Mesodermal cell (in vitro differentiated cells): Measurements from ENCODE around the gene ASPG.

Experiments
- H3K27ac ChIP-seq: 2 replicates; pipeline ENCODE4 v1.7.0; 2013; ENCODE audit warnings: mild to moderate bottlenecking, low read depth, low read length, moderate library complexity; ENCODE audit not compliant: severe bottlenecking
- H3K36me3 ChIP-seq: 2 replicates; pipeline ENCODE4 v1.7.1; 2013; ENCODE audit warnings: mild to moderate bottlenecking, low read length, moderate library complexity; ENCODE audit not compliant: control insufficient read depth, insufficient read depth
- H3K4me1 ChIP-seq: one replicate; pipeline ENCODE4 v1.7.1; 2013; ENCODE audit warnings: mild to moderate bottlenecking, low read length; ENCODE audit not compliant: insufficient read depth, control insufficient read depth, poor library complexity, severe bottlenecking
- H3K4me3 ChIP-seq: 2 replicates; pipeline ENCODE4 v1.7.0; 2013; ENCODE audit warnings: low read length, control low read depth, mild to moderate bottlenecking; ENCODE audit not compliant: insufficient read depth, poor library complexity, severe bottlenecking; ENCODE audit errors: extremely low read depth
- H3K9me3 ChIP-seq: 2 replicates; pipeline ENCODE4 v1.7.1; 2013; ENCODE audit warnings: mild to moderate bottlenecking, low read length, moderate library complexity; ENCODE audit not compliant: control insufficient read depth
- WGBS, 2 experiments: methylation state at CpG; one replicate each; pipeline ENCODE4 v1.1.5; 2013; ENCODE audit warnings: missing lambda C conversion rate in 2 of 2; ENCODE audit not compliant: insufficient coverage in 2 of 2; 5-methylcytosine and 5-hydroxymethylcytosine counted together

Gene ASPG

DNA sequence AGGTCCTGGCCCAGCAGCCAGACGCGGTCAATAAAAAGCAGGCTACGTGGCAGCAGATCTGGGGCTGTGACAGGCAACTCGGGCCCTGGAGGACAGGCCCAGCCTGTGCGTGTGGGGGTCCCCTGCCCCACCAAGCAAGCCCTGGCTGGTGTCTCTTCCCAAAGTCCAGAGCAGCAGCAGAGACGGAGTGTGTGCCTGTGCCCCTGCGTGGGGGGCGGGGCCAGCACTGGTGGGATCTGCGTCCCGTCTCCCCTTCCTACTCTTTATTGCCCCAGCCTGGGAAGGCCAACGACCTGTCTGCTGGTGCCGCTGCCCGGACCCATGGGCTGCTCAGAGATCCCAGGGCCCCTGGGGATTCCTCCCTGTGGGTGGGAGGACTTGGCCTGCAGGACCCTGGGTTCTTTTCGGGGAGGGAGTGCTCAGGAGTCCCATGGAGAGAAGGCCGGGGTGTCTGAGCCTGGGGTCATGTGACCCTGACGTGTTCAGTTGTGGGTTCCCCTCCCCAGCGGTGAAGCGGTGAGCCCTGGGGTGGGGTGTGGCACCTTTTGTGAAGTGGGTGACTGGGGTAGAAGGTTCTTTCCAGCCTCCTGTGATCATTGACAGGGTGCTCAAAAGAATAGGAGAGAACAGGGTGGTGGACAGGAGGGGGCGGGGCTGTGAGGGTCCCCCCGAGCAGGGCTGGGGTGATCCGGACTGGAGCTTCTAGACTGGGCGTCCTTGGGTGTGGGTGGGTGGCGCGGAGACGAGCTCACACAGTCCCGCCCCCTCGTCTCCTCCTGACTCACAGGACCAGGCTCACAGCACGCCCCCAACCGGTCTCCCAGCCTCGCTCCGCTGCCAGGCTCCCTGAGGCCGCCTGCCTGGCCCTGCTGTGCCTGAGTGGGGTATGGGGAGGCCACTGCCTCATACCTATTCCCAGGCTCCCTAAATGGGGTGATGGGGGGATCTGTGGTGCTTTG lies 22.4 kb downstream of the ASPG start:
- Histone ChIP-seq H3K9me3 (no peaks in the 10 kb centered on the region), H3K36me3 (no peaks in the 10 kb centered on the region), H3K4me3 (no peak overlapping the region), H3K27ac (no peak overlapping the region), H3K4me1 (no peaks in the 10 kb centered on the region)
- WGBS, 2 experiments = 85 to 88% methylated on average over 16 of the region's 32 CpGs

DNA sequence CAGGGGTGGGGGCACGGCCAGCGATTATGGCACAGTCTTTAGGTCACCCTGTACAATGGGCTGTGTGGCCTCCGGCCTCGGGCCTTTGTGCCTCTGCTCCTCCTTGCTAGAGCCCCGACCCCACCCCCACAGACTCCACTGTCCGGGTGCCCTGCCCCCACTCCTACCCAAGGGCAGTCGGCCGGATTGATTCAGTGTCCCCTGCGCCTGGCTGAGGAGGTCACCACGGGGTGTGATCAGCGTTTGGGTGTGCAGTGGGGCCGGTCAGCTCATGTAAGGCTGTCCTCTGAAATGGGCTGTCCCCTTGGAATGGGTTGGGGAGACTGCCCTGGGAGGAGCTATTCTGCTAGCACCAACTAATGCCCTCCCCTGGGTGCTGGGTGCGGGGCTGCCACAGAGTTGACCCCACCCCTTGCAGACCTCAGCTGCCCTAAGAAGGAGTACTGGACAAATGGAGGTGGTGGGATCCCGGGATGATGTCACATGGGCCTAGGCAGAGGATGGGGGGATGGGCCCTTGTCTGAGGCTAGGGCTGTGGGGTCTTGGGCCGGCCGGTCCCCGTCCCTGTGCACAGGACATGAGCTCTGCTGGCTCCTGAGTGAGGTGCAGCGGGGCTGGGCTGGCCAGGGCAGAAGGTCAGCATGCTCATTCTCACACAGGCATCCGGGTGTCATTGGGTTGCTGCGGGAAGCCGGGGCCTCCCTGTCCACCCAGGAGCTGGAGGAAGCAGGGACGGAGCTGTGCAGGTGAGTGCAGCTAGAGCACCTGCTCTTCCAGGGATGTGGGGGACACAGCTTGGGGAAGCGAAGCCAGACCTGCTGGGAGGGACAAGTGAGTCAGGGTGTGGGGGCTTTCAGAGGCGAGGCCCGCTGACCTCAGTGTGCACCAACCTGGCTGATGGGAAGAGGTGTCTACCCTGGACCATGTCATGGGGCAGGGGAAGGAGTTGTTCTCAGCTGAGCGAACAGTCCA lies 23.4 kb downstream of the ASPG start:
- Histone ChIP-seq H3K4me3 (no peak overlapping the region), H3K4me1 (no peaks in the 10 kb centered on the region), H3K36me3 (no peaks in the 10 kb centered on the region), H3K9me3 (no peaks in the 10 kb centered on the region), H3K27ac (no peak overlapping the region)
- WGBS, 2 experiments = 73 to 77% methylated on average over 22 of the region's 26 CpGs

DNA sequence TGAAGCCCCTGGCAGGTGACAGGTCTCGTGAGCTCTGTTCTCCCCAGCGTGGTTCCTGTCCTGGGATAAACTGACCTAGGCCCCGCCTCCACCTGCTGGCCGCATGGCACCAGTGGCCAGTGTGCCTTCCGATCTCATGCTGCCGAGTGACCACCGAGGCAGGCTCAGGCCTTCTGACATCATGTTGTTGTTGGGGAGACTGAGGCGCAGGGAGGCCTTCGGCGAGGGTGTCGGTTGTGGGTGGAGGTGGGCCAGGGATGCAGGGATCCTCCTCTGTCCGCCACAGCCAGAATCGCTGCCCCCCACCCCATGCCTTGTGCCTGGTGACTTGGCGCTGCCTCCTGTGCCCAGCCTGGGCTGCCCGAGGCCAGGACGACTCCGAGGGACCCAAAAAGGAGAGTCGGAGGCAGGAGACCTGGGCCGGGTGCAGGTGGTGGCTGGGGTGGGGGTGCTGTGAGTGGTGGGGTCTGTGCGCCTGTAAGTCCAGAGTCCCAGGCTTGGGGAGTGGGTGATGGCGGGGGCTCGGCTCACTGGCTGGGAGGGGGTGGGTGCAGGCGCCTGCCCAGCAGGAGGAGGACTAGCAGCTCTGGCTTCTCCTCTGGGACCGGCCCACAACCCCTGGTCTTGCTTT lies 24.3 kb downstream of the ASPG start:
- Histone ChIP-seq H3K4me3 (no peak overlapping the region), H3K36me3 (no peaks in the 10 kb centered on the region), H3K4me1 (no peaks in the 10 kb centered on the region), H3K27ac (no peak overlapping the region), H3K9me3 (no peaks in the 10 kb centered on the region)
- 88 to 93% methylated on average over 12 to 22 of the region's 24 CpGs for WGBS, 2 experiments

DNA sequence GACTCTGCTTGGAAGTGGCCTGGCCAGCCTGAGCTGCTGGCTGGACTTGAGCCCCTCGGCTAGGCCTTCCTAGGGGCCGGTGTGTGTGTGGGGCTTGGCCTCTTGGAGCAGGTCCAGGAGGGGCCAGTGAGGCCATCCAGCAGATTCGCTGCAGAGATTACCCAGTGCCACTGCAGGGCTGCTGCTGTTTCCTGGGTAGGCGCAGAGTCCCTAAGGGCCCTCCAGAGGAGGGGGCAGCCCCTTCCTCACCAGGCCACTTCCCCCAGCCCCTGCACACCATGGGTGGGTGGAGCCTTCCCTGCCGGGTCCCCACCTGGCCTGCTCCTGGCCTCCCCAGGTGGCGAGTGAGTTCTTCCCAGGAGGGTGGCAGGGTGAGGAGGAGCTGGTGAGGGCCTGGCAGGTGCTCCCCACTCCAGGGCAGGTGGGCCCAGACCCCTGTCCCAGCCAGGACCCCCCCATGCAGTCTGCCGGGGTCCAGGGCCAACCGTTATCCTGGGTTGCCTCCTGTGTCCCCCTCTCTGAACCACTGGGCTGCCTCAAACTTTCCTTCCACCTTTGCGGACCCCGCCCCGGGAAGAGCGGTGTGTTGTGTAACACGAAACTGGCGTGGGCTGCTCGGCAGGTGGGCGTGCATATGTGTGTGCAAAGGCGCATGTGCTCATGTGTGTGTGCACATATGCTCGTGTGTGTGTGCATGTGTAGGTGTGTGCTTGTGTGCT lies 25.1 kb downstream of the ASPG start:
- H3K27ac ChIP-seq = no peak overlapping the region
- 87 to 91% methylated on average over 13 to 16 of the region's 18 CpGs for WGBS, 2 experiments
- no peaks in the 10 kb centered on the region for H3K36me3 ChIP-seq
- H3K4me3 ChIP-seq = no peak overlapping the region
- no peaks in the 10 kb centered on the region for H3K4me1 ChIP-seq
- H3K9me3 ChIP-seq = no peaks in the 10 kb centered on the region

DNA sequence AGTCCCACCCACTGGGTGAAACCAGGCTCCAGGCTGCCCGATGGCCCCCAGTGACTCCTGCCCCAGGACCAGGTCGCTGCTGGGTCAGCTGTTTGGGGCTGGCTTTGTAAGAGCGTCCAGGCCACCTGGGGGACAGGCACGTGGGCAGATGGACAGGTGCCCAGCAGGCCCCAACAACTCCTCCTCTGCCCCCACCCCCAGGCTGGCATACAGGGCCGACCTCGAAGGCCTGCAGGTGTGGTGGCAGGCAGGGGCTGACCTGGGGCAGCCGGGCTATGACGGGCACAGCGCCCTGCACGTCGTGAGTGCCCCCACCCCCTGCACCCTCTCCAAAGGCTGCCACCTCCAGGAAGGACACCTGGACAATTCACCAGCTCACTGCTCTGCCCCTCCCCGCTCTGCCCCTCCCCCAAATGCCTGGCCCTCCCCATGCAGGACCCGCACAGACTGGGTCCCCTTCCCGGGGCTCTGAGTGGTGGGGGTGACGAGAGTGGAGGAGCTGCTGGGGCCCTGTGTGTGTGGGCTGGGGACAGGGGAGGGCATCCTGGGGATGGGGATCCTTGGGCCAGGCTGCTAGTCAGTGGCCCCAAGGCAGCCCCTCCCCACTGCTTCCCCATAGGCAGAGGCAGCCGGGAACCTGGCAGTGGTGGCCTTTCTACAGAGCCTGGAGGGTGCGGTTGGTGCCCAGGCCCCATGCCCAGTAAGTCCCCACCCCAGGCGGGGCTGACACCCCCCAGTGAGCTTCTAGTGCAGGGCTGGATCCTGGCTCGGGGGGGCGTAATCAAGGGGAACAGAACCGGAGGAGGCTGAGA lies 26.0 kb downstream of the ASPG start:
- WGBS, 2 experiments = 81 to 90% methylated on average over 7 to 14 of the region's 21 CpGs
- Histone ChIP-seq H3K9me3 (no peaks in the 10 kb centered on the region), H3K4me3 (no peak overlapping the region), H3K36me3 (no peaks in the 10 kb centered on the region), H3K27ac (no peak overlapping the region), H3K4me1 (no peaks in the 10 kb centered on the region)

DNA sequence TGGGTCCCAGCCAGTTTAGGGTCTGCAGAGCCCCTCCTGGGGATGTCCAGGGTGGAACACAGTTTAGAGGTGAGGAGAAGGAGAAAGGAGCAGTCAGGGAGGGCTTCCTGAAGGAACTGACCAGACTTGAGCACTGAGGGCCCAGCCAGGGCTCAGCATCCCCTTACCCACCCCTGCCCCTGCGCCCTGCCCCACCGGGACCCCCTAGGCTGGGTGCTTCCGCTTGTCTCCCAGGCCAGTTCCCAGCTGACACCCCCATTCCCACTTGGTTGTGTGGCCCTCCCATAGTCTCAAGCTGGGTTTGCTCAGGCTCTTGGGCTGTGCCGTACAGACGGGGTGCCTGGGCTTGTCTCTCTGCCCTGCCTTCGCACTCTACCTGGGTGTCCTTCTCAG lies 26.6 kb downstream of the ASPG start:
- Histone ChIP-seq H3K36me3 (no peaks in the 10 kb centered on the region), H3K27ac (no peak overlapping the region), H3K4me3 (no peak overlapping the region), H3K9me3 (no peaks in the 10 kb centered on the region), H3K4me1 (no peaks in the 10 kb centered on the region)
- 88 to 96% methylated on average over 4 of the region's 6 CpGs for WGBS, 2 experiments

DNA sequence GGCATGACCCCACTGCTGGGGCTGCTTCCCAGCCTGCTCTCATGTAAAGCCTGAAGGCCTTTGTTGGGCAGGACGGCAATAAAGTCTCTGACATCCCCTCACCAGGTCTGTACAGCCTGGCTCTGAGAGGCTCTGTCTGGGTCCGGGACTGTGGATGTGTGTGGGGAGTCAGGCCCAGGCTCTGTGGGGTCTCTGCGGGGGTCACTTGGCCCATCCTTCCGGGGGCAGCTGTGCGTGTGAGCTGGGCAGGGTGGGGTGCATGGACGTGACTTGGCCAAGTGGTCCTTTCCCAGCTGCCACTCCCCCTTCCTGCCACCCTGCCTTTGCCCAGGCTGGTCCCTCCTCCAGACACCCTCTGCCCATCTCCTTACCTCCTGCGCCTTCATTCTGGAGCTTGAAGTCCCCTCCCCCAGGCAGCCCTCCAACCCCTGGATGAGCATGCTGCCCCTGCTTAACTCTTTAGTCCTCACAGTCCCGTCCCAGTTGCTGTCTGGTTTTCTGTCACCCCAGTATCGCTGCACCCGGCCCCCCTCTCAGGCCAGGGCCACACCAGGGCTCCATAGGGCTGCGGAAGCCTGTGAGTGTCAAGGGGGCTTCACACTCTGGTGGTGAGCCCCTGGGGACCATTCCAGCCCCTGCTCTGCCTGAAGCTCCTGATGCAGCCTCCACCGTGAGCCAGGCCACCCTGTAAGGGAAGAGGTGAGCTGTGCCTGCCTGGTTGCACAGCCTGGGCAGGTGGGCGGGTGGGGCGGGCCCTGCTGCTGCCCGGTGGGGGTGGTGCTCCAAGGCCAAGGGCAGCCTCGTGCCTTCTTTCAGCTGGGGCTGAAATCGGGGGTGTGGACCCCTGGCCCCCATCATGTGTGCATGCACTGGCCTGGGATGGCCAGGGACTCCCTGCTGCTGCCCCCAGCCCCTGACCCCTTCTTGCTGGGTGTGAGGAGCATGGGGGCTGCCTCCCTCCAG lies 27.4 kb downstream of the ASPG start:
- Histone ChIP-seq H3K4me1 (no peaks in the 10 kb centered on the region), H3K36me3 (no peaks in the 10 kb centered on the region), H3K4me3 (no peak overlapping the region), H3K9me3 (no peaks in the 10 kb centered on the region), H3K27ac (no peak overlapping the region)
- WGBS, 2 experiments = 81 to 86% methylated on average over 8 to 13 of the region's 17 CpGs

DNA sequence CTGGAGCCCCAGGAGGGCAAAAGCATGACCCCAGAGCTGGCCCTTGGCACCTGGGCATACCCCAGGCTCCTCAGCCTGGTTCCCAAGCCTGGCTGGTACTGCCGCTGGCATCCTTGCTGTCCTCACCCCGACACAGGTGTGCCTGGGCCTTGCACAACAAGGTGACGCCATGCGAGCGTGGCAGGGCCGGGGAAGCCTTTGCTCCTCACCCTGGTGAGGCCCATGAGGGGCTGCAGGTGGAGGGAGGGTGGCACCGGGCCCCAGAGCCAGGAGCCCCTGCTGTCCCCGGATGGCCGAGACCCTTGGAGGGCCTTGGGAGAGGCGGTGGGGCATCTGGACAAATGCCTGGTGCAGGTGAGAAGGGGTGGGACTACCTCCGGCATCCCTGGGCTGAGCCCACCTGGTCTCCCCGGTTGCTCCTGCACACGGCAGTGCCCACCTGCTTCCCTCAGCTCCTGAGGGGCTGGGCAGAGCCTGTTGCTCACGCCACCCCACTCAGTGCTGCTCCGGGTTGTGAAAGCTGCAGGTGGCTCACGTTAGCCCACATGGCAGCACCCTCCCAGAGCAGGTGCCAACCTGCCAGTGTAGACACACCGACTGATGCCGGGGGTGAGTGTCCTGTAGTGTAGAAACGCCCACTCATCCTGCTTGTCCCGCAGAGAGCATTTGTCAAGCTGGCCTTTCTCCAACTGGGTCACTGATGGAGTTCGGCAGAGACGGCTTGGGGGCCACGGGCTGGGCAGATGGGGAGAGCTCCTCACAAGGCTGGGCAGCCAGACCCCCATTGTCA lies 28.3 kb downstream of the ASPG start:
- no peak overlapping the region for H3K4me3 ChIP-seq
- no peaks in the 10 kb centered on the region for H3K4me1 ChIP-seq
- no peaks in the 10 kb centered on the region for H3K9me3 ChIP-seq
- 76 to 84% methylated on average over 17 to 21 of the region's 23 CpGs for WGBS, 2 experiments
- no peaks in the 10 kb centered on the region for H3K36me3 ChIP-seq
- no peak overlapping the region for H3K27ac ChIP-seq
